GM12878 (cell line): ENCODE measurements around the gene ISG20L2. TPM values are rescaled to one million over a fixed set of nuclear protein-coding genes. Genes with fewer than 3 reads are reported as not detected.

Experiments used
- ATAC-seq: fragments of 200-7000 bp; cut with Tn5 transposase; 3 replicates; pipeline ENCODE4 v1.9.1; 2020; ENCODE audit warnings: mild to moderate bottlenecking, moderate library complexity
- BruUV-seq: library from RNA; stranded (reverse); fragments of 400-500 nt; replicated peaks from 2 replicates; lab custom pipeline; 2021; lab: Mats Ljungman, UMichigan
- CTCF ChIA-PET: fragments of 300-600 bp; sonication (Branson Sonifier 250); formaldehyde crosslinking; extraction: SDS; loops from one replicate; lab custom pipeline; 2021; ENCODE audit warnings: inconsistent platforms; lab: Yijun Ruan, JAX
- POLR2A ChIA-PET: fragments of 350-600 bp; formaldehyde crosslinking; extraction: SDS; loops from one replicate; lab custom pipeline; 2021; ENCODE audit warnings: inconsistent platforms; lab: Charles Lee
- RAD21 ChIA-PET: fragments of 300-600 bp; sonication (Branson Sonifier 250); formaldehyde crosslinking; loops from one replicate; lab custom pipeline; 2023; ENCODE audit warnings: antibody characterized with exemption; ENCODE audit not compliant: unreplicated experiment; lab: Charles Lee
- SMC1A ChIA-PET: fragments of 300-600 bp; sonication (Branson Sonifier 250); formaldehyde crosslinking; loops from one replicate; lab custom pipeline; 2023; ENCODE audit not compliant: unreplicated experiment, uncharacterized antibody; lab: Charles Lee
- DNase-seq: peaks from one replicate; pipeline ENCODE4 v3.0.0-alpha.2; 2011; ENCODE audit warnings: low read depth, low spot score
- FAIRE-seq: peaks from 3 replicates; lab custom pipeline; 2011; peaks lifted over from hg19 to GRCh38; lab: Jason Lieb, UNC
- H2AFZ ChIP-seq: 2 replicates; pipeline ENCODE4 v1.6.0; 2011; ENCODE audit warnings: low read depth, low read length, control low read depth; ENCODE audit not compliant: control insufficient read depth
- H3K27ac ChIP-seq: 2 replicates; pipeline ENCODE4 v1.5.1; 2011; ENCODE audit warnings: control low read depth; ENCODE audit not compliant: control insufficient read depth, insufficient read depth
- H3K27me3 ChIP-seq, 2 experiments: replicated peaks in 1 of 2; 2 replicates each; pipeline versions ENCODE4 v1.6.0 to v1.6.1; 2011; ENCODE audit warnings: low read length in 1 of 2; ENCODE audit not compliant: control insufficient read depth in 2 of 2, insufficient read depth in 2 of 2
- H3K36me3 ChIP-seq, 2 experiments: 2 replicates each; pipeline ENCODE4 v1.5.1; 2011; ENCODE audit warnings: low read length in 1 of 2; ENCODE audit not compliant: control insufficient read depth in 2 of 2, insufficient read depth in 2 of 2
- H3K4me1 ChIP-seq: 2 replicates; pipeline ENCODE4 v1.6.1; 2011; ENCODE audit warnings: mild to moderate bottlenecking, low read length, moderate library complexity, mixed read lengths; ENCODE audit not compliant: control insufficient read depth, insufficient read depth
- H3K4me2 ChIP-seq: 2 replicates; pipeline ENCODE4 v1.6.0; 2011; ENCODE audit warnings: control low read depth; ENCODE audit not compliant: control insufficient read depth, insufficient read depth
- H3K4me3 ChIP-seq: fragments of 200-600 bp; sonication (generic); 2 replicates; pipeline ENCODE4 v1.5.1; 2016
- H3K79me2 ChIP-seq: 2 replicates; pipeline ENCODE4 v1.6.0; 2011; ENCODE audit warnings: low read length; ENCODE audit not compliant: control insufficient read depth, insufficient read depth
- H3K9ac ChIP-seq: 2 replicates; pipeline ENCODE4 v1.8.0; 2011; ENCODE audit warnings: low read length, control low read depth, mixed read lengths; ENCODE audit not compliant: control insufficient read depth, insufficient read depth
- H3K9me3 ChIP-seq: replicated peaks from 3 replicates; pipeline ENCODE4 v1.5.1; 2011; ENCODE audit warnings: mild to moderate bottlenecking, low read length; ENCODE audit not compliant: control insufficient read depth, insufficient read depth
- H4K20me1 ChIP-seq: 2 replicates; pipeline ENCODE4 v1.6.0; 2011; ENCODE audit not compliant: control insufficient read depth, insufficient read depth
- ASH2L ChIP-seq: fragments of 300-600, 200-600 bp; sonication (generic); IDR thresholded peaks from 2 replicates; pipeline ENCODE4 v1.6.1; 2017; ENCODE audit warnings: low read depth, mild to moderate bottlenecking, borderline replicate concordance
- CBX3 ChIP-seq: fragments of 200-600 bp; sonication (generic); IDR thresholded peaks from 2 replicates; pipeline ENCODE4 v1.6.1; 2016; ENCODE audit warnings: low read depth, borderline replicate concordance
- CHD2 ChIP-seq: IDR thresholded peaks from 2 replicates; pipeline ENCODE4 v1.6.1; 2011; ENCODE audit warnings: low read depth, low read length, improper control_type of control experiment, borderline replicate concordance
- MYC ChIP-seq: IDR thresholded peaks from 2 replicates; pipeline ENCODE4 v1.6.1; 2011; ENCODE audit warnings: mild to moderate bottlenecking, low read length, moderate library complexity, inconsistent platforms; ENCODE audit not compliant: insufficient read depth, insufficient replicate concordance, insufficient read length, severe bottlenecking
- NFXL1 ChIP-seq: fragments of 450-650 bp; IDR thresholded peaks from 2 replicates; pipeline ENCODE4 v1.6.1; 2017; ENCODE audit warnings: antibody characterized with exemption, mild to moderate bottlenecking, borderline replicate concordance
- RELA ChIP-seq: fragments of 450-650 bp; IDR thresholded peaks from 2 replicates; pipeline ENCODE4 v1.8.0; 2014; ENCODE audit warnings: borderline replicate concordance; ENCODE audit not compliant: partially characterized antibody
- SPI1 ChIP-seq: IDR thresholded peaks from 2 replicates; pipeline ENCODE4 v1.6.1; 2011; ENCODE audit warnings: low read depth, mild to moderate bottlenecking, low read length, moderate library complexity, borderline replicate concordance; ENCODE audit not compliant: insufficient read depth
- WGBS: methylation state at CpG from one replicate; pipeline ENCODE4 v1.1.6; 2016; ENCODE audit warnings: low lambda C conversion rate; ENCODE audit not compliant: insufficient replicate concordance, insufficient coverage; ENCODE audit errors: missing lambda C conversion rate; 5-methylcytosine and 5-hydroxymethylcytosine counted together
- in situ Hi-C: fragments of 300-500 bp; cut with MboI; formaldehyde crosslinking; loops from 9 replicates; pipeline ENCODE4 v1.14.3; 2018; ENCODE audit warnings: mixed read lengths
- intact Hi-C: fragments of 100-400 bp; cut with micrococcal nuclease; formaldehyde crosslinking; loops from one replicate; pipeline ENCODE4 v1.14.2; 2022; ENCODE audit not compliant: unreplicated experiment
- polyA plus RNA-seq, 11 experiments: library from polyadenylated mRNA; depleted of rRNA in 4 of 11; unstranded in 6 of 11; stranded (reverse) in 5 of 11; fragments of >200 nt; fragmentation: Nextera tagmentation in 4 of 11; fragmentation: Illumina TruSeq in 1 of 11; extraction: Ambion mirVana in 4 of 11; extraction: Trizol in 1 of 11; gene quantifications; 1 replicate in 1 of 11; 2 replicates in 10 of 11; pipeline versions ENCODE4 v1.2.1 to v1.2.3, GENCODE V29; 2011 to 2016; ENCODE audit warnings: inconsistent platforms in 2 of 11, missing spikeins in 2 of 11, low read depth in 1 of 11
- total RNA-seq, 4 experiments: library from RNA; depleted of rRNA in 3 of 4; stranded (reverse); fragments of >200 nt in 3 of 4; fragmentation: Illumina TruSeq in 1 of 4; extraction: Trizol in 1 of 4; gene quantifications; 2 replicates each; pipeline versions ENCODE4 v1.2.1 to v1.2.3, GENCODE V29; 2013 to 2021
- TF ChIP-seq, protein P1 (sequence below): fragments of 450-650 bp; conservative IDR thresholded peaks from 2 replicates; pipeline ENCODE4 v1.6.1; 2017; ENCODE audit warnings: mild to moderate bottlenecking, moderate library complexity

The ISG20L2 gene
- total and polyA plus RNA-seq, 10 of the 15 experiments (the other 5 are each of a cell fraction or from before 2014, with no cell fraction given): 16.4 to 111 (median 48.0) TPM

DNA sequence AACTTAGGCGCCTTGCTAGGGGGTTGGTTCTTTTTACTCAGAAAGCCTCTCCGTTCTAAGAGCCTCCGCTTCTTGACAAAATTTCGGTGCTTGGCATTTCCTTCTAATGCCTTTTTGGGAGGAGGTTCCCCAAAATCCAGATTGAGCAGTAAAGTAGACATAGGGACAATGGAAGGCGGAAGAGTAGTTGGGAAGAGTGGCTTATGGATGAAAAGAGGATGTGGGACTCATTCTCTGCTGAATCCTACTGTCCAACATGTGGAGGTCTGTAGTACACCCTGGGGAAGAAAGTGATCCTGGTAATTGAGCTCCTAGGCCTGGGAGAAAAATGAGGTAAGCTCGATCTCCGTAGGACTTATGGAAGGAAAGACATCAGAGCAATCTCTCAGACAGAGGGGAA is 1.1 kb downstream of the ISG20L2 start:
- ChIA-PET RAD21 (interaction anchor here (1.2 to 7.1 kb wide), 20 partner anchors 13 to 163 kb away, joined by 3 to 173 read pairs (median 16); partner anchors contain the start of genes CRABP2, HDGF, INSRR and MRPL24), CTCF (interaction anchor here (0.6 to 11.2 kb wide), 33 partner anchors 10 to 448 kb away, joined by 3 to 433 read pairs (median 12); partner anchors contain the start of genes CRABP2, HDGF, INSRR and MRPL24), SMC1A (interaction anchor here (0.8 to 10.0 kb wide), 27 partner anchors 13 to 270 kb away, joined by 3 to 168 read pairs (median 15); partner anchors contain the start of genes CRABP2, HDGF, INSRR and MRPL24), POLR2A (interaction anchor here (0.9 to 7.0 kb wide), 12 partner anchors 7 to 133 kb away, joined by 3 to 75 read pairs (median 8); partner anchors contain the start of genes HDGF, MRPL24 and PRCC)
- in situ Hi-C loops (no loop called here), intact Hi-C loops (loop anchor here (2.0 to 10.0 kb wide), 3 partner anchors 25 to 103 kb away; no protein-coding TSS in a partner anchor)
- no TSS peak for BruUV-seq
- TF ChIP-seq SPI1 (peak; percentile 51; the same call in 1 of the 2 replicates), CHD2 (no peak)
- Histone ChIP-seq H2AFZ (no peak overlapping the region), H3K27ac (peak overlapping the region; percentile 91), H3K4me2 (peak overlapping the region; percentile 99), H3K27me3 (no peaks in the 10 kb centered on the region), H3K9me3 (no peaks in the 10 kb centered on the region), H3K9ac (peak overlapping the region; percentile 98), H3K4me3 (peak overlapping the region; percentile 100), H3K36me3 (peaks cover 12 to 23% of the 10 kb centered on the region in 2 experiments), H3K79me2 (peaks cover 73% of the 10 kb centered on the region), H4K20me1 (peaks cover 7% of the 10 kb centered on the region), H3K4me1 (peaks cover 14% of the 10 kb centered on the region)
- DNase-seq (no peak), ATAC-seq (no peak), FAIRE-seq (no peak)
- WGBS: 0% methylated on average over 7 of the region's 7 CpGs

DNA sequence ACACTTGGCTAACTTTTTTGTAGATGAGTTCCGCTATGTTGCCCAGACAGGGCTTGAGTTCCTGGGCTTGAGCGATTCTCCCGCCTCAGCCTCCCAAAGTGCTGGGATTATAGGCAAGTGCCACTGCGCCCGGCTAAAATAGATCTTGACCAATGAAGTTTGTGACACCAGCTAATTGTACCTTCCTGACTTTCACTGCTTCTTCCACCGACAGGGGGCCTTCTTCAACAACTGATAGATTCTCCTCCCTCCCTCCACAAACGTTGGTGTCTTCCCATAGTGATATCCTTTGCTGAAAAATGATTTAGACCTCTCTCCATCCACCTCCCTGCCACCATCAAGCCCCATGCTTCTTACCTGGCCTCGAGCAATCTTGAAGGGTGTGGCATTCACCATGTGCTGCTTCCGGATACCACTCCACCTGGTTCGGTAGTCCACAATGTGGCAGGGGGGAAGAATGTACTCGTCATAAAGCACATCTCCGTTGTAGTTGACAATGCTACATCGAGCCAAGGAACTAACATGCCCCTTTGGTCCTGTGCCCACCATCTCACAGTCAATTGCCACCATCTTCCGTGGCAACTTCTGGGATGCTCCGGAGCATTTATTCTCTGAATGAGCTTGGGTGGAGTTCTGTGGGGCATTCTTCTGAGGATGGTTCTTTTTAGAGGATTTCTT is 1.9 kb downstream of the ISG20L2 start:
- H3K27me3 ChIP-seq: no peaks in the 10 kb centered on the region
- H3K36me3 ChIP-seq: peaks cover 12 to 26% of the 10 kb centered on the region in 2 experiments
- peak overlapping the region; percentile 99 for H3K4me2 ChIP-seq
- WGBS: under 1% methylated on average over 15 of the region's 15 CpGs
- DNase-seq: no peak
- ChIA-PET RAD21 (interaction anchor here (0.6 to 7.1 kb wide), 41 partner anchors 14 to 455 kb away, joined by 3 to 173 read pairs (median 7); partner anchors contain the start of genes CRABP2, HDGF, INSRR and MRPL24), SMC1A (interaction anchor here (0.6 to 10.0 kb wide), 44 partner anchors 11 to 269 kb away, joined by 3 to 168 read pairs (median 7); partner anchors contain the start of genes CRABP2, HDGF, INSRR and MRPL24), POLR2A (interaction anchor here (0.6 to 7.0 kb wide), 11 partner anchors 13 to 157 kb away, joined by 3 to 75 read pairs (median 8); partner anchors contain the start of genes HDGF, MRPL24, NTRK1 and PRCC), CTCF (interaction anchor here (0.6 to 11.2 kb wide), 70 partner anchors 10 to 449 kb away, joined by 3 to 433 read pairs (median 6); partner anchors contain the start of genes CRABP2, HAPLN2, HDGF and INSRR)
- peaks cover 77% of the 10 kb centered on the region for H3K79me2 ChIP-seq
- peaks cover 14% of the 10 kb centered on the region for H3K4me1 ChIP-seq
- no TSS peak for BruUV-seq
- in situ Hi-C loops: no loop called here
- FAIRE-seq: peak; percentile 27
- peak; percentile 49 for ATAC-seq
- intact Hi-C loops: loop anchor here (1.0 to 10.0 kb wide), 6 partner anchors 26 to 164 kb away; partner anchors contain the start of gene NTRK1
- H2AFZ ChIP-seq: no peak overlapping the region
- H3K9ac ChIP-seq: peak overlapping the region; percentile 98
- peak overlapping the region; percentile 100 for H3K4me3 ChIP-seq
- H3K9me3 ChIP-seq: no peaks in the 10 kb centered on the region
- H4K20me1 ChIP-seq: peaks cover 7% of the 10 kb centered on the region
- peak overlapping the region; percentile 91 for H3K27ac ChIP-seq
- TF ChIP-seq, protein P1, sequence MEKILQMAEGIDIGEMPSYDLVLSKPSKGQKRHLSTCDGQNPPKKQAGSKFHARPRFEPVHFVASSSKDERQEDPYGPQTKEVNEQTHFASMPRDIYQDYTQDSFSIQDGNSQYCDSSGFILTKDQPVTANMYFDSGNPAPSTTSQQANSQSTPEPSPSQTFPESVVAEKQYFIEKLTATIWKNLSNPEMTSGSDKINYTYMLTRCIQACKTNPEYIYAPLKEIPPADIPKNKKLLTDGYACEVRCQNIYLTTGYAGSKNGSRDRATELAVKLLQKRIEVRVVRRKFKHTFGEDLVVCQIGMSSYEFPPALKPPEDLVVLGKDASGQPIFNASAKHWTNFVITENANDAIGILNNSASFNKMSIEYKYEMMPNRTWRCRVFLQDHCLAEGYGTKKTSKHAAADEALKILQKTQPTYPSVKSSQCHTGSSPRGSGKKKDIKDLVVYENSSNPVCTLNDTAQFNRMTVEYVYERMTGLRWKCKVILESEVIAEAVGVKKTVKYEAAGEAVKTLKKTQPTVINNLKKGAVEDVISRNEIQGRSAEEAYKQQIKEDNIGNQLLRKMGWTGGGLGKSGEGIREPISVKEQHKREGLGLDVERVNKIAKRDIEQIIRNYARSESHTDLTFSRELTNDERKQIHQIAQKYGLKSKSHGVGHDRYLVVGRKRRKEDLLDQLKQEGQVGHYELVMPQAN: 0 out of 2 replicates have a peak, but pooled peaks have one; percentile 45
- no peak for TF ChIP-seq NFXL1
- TF ChIP-seq ASH2L: no peak
- peak; percentile 12 for TF ChIP-seq RELA
- no peak for TF ChIP-seq CBX3
- no peak for TF ChIP-seq MYC
